ENCODE data around the gene IFNG-AS1. TPM values are rescaled to one million over a fixed set of nuclear protein-coding genes. Genes with fewer than 3 reads are reported as not detected.

Gene IFNG-AS1
- total RNA-seq, 2 experiments from 2014 or later, result 1.2 TPM

GRCh38 chr12:67968725-67969124, 20.5 kb upstream of the IFNG-AS1 start:
- Mint-ChIP-seq H3K27ac (no peak overlapping the region), H3K9me3 (no peaks in the 10 kb centered on the region), H3K4me1 (ENCODE audit: low read depth) (no peaks in the 10 kb centered on the region), H3K27me3 (ENCODE audit: low read depth) (no peaks in the 10 kb centered on the region), H3K36me3 (ENCODE audit: low read depth) (no peaks in the 10 kb centered on the region), H3K4me3 (no peak overlapping the region)
- CTCF ChIA-PET, result interaction anchor here (1.7 kb wide), 1 partner anchor 23 kb away, joined by 3 read pairs; no protein-coding TSS in a partner anchor
- no peak for DNase-seq
- intact Hi-C loops (cut with micrococcal nuclease), result no loop called here

GRCh38 chr12:67969134-67969802, 20.0 kb upstream of the IFNG-AS1 start:
- CTCF ChIA-PET, result interaction anchor here (1.7 kb wide), 1 partner anchor 24 kb away, joined by 3 read pairs; no protein-coding TSS in a partner anchor
- no peaks in the 10 kb centered on the region for H3K27me3 Mint-ChIP-seq (ENCODE audit: low read depth)
- H3K4me3 Mint-ChIP-seq, result no peak overlapping the region

GRCh38 chr12:67977668-67978067, 11.6 kb upstream of the IFNG-AS1 start:
- Mint-ChIP-seq H3K27ac (no peak overlapping the region), H3K4me3 (no peak overlapping the region), H3K4me1 (ENCODE audit: low read depth) (peaks cover 10% of the 10 kb centered on the region), H3K27me3 (ENCODE audit: low read depth) (peaks cover 1% of the 10 kb centered on the region), H3K36me3 (ENCODE audit: low read depth) (no peaks in the 10 kb centered on the region), H3K9me3 (no peaks in the 10 kb centered on the region)
- no peak for DNase-seq
- CTCF ChIA-PET, result no interaction called here
- intact Hi-C loops (cut with micrococcal nuclease), result no loop called here

More at GRCh38 chr12:67969134-67969802, 20.0 kb upstream of the IFNG-AS1 start:
- H3K9me3 Mint-ChIP-seq, result no peaks in the 10 kb centered on the region
- H3K4me1 Mint-ChIP-seq (ENCODE audit: low read depth), result no peaks in the 10 kb centered on the region
- H3K36me3 Mint-ChIP-seq (ENCODE audit: low read depth), result no peaks in the 10 kb centered on the region
- DNase-seq, result no peak
- no peak overlapping the region for H3K27ac Mint-ChIP-seq
- intact Hi-C loops (cut with micrococcal nuclease), result no loop called here

- no peaks in the 10 kb centered on the region for H3K9me3 Mint-ChIP-seq
- CTCF ChIA-PET, result interaction anchor here (0.7 kb wide), 1 partner anchor 142 kb away, joined by 3 read pairs; no protein-coding TSS in a partner anchor
- peaks cover 17% of the 10 kb centered on the region for H3K4me1 Mint-ChIP-seq (ENCODE audit: low read depth)
- no peaks in the 10 kb centered on the region for H3K36me3 Mint-ChIP-seq (ENCODE audit: low read depth)
- no peak overlapping the region for H3K4me3 Mint-ChIP-seq
- intact Hi-C loops (cut with micrococcal nuclease), result loop anchor here (10.0 kb wide), 1 partner anchor 1676 kb away; the partner anchor contains the start of gene HELB
- no peak overlapping the region for H3K27ac Mint-ChIP-seq
- no peak for DNase-seq
- H3K27me3 Mint-ChIP-seq (ENCODE audit: low read depth), result peaks cover 1% of the 10 kb centered on the region
Measured at GRCh38 chr12:67980391-67980790, 8.9 kb upstream of the IFNG-AS1 start.

GRCh38 chr12:67981287-67982162, 7.7 kb upstream of the IFNG-AS1 start:
- Mint-ChIP-seq H3K9me3 (no peaks in the 10 kb centered on the region), H3K27me3 (ENCODE audit: low read depth) (peaks cover 1% of the 10 kb centered on the region), H3K4me1 (ENCODE audit: low read depth) (peaks cover 17% of the 10 kb centered on the region), H3K36me3 (ENCODE audit: low read depth) (no peaks in the 10 kb centered on the region), H3K27ac (no peak overlapping the region), H3K4me3 (no peak overlapping the region)
- intact Hi-C loops (cut with micrococcal nuclease), result loop anchor here (10.0 kb wide), 1 partner anchor 1677 kb away; the partner anchor contains the start of gene HELB
- DNase-seq, result peak; percentile 31
- CTCF ChIA-PET, result no interaction called here

GRCh38 chr12:67982164-67982563, 7.1 kb upstream of the IFNG-AS1 start:
- no peaks in the 10 kb centered on the region for H3K9me3 Mint-ChIP-seq
- H3K27ac Mint-ChIP-seq, result no peak overlapping the region
- H3K4me3 Mint-ChIP-seq, result no peak overlapping the region
- CTCF ChIA-PET, result no interaction called here
- H3K4me1 Mint-ChIP-seq (ENCODE audit: low read depth), result peaks cover 17% of the 10 kb centered on the region
- intact Hi-C loops (cut with micrococcal nuclease), result loop anchor here (10.0 kb wide), 1 partner anchor 1677 kb away; the partner anchor contains the start of gene HELB
- no peaks in the 10 kb centered on the region for H3K36me3 Mint-ChIP-seq (ENCODE audit: low read depth)
- peaks cover 1% of the 10 kb centered on the region for H3K27me3 Mint-ChIP-seq (ENCODE audit: low read depth)
- no peak for DNase-seq

- no peak for DNase-seq
- Mint-ChIP-seq H3K9me3 (no peaks in the 10 kb centered on the region), H3K36me3 (ENCODE audit: low read depth) (peaks cover 2% of the 10 kb centered on the region), H3K27me3 (ENCODE audit: low read depth) (peaks cover 2% of the 10 kb centered on the region), H3K4me1 (ENCODE audit: low read depth) (peaks cover 50% of the 10 kb centered on the region), H3K27ac (no peak overlapping the region), H3K4me3 (no peak overlapping the region)
- intact Hi-C loops (cut with micrococcal nuclease), result loop anchor here (5.0 to 10.0 kb wide), 2 partner anchors 334 to 1682 kb away; partner anchors contain the start of gene HELB
- CTCF ChIA-PET, result no interaction called here
Measured at GRCh38 chr12:67986632-67987031, 2.6 kb upstream of the IFNG-AS1 start.

- Mint-ChIP-seq H3K27me3 (ENCODE audit: low read depth) (peaks cover 2% of the 10 kb centered on the region), H3K4me1 (ENCODE audit: low read depth) (peaks cover 45% of the 10 kb centered on the region), H3K36me3 (ENCODE audit: low read depth) (peaks cover 3% of the 10 kb centered on the region), H3K4me3 (peak overlapping the region; percentile 66), H3K27ac (peak overlapping the region; percentile 88), H3K9me3 (no peaks in the 10 kb centered on the region)
- CTCF ChIA-PET, result interaction anchor here (0.5 to 1.5 kb wide), 4 partner anchors 37 to 234 kb away, joined by 3 to 5 read pairs (median 3); no protein-coding TSS in a partner anchor
- DNase-seq, result peak; percentile 58
- intact Hi-C loops (cut with micrococcal nuclease), result loop anchor here (1.0 to 10.0 kb wide), 6 partner anchors 192 to 1684 kb away; partner anchors contain the start of gene HELB
Measured at GRCh38 chr12:67988601-67989021, 636 bp upstream of the IFNG-AS1 start.

- intact Hi-C loops (cut with micrococcal nuclease), result loop anchor here (1.0 to 2.0 kb wide), 3 partner anchors 8 to 128 kb away; no protein-coding TSS in a partner anchor
- H3K9me3 Mint-ChIP-seq, result no peaks in the 10 kb centered on the region
- H3K36me3 Mint-ChIP-seq (ENCODE audit: low read depth), result peaks cover 5% of the 10 kb centered on the region
- peak overlapping the region; percentile 80 for H3K27ac Mint-ChIP-seq
- peak overlapping the region; percentile 55 for H3K4me3 Mint-ChIP-seq
- peak; percentile 74 for DNase-seq
- H3K27me3 Mint-ChIP-seq (ENCODE audit: low read depth), result peaks cover 2% of the 10 kb centered on the region
- CTCF ChIA-PET, result interaction anchor here (1.7 kb wide), 1 partner anchor 49 kb away, joined by 5 read pairs; no protein-coding TSS in a partner anchor
- peaks cover 49% of the 10 kb centered on the region for H3K4me1 Mint-ChIP-seq (ENCODE audit: low read depth)
Measured at GRCh38 chr12:67991158-67991557, 1.9 kb downstream of the IFNG-AS1 start.

GRCh38 chr12:67993143-67993542, 3.9 kb downstream of the IFNG-AS1 start:
- CTCF ChIA-PET, result no interaction called here

GRCh38 chr12:67994046-67994445, 4.8 kb downstream of the IFNG-AS1 start:
- intact Hi-C loops (cut with micrococcal nuclease), result no loop called here
- Mint-ChIP-seq H3K4me1 (ENCODE audit: low read depth) (peaks cover 47% of the 10 kb centered on the region), H3K9me3 (no peaks in the 10 kb centered on the region), H3K4me3 (no peak overlapping the region), H3K27me3 (ENCODE audit: low read depth) (peaks cover 2% of the 10 kb centered on the region), H3K36me3 (ENCODE audit: low read depth) (peaks cover 5% of the 10 kb centered on the region), H3K27ac (no peak overlapping the region)
- CTCF ChIA-PET, result interaction anchor here (0.5 kb wide), 1 partner anchor 323 kb away, joined by 4 read pairs; no protein-coding TSS in a partner anchor
- DNase-seq, result no peak

More at GRCh38 chr12:67993143-67993542, 3.9 kb downstream of the IFNG-AS1 start:
- Mint-ChIP-seq H3K4me3 (no peak overlapping the region), H3K4me1 (ENCODE audit: low read depth) (peaks cover 52% of the 10 kb centered on the region), H3K9me3 (no peaks in the 10 kb centered on the region), H3K27ac (no peak overlapping the region), H3K27me3 (ENCODE audit: low read depth) (peaks cover 2% of the 10 kb centered on the region), H3K36me3 (ENCODE audit: low read depth) (peaks cover 5% of the 10 kb centered on the region)
- no peak for DNase-seq
- intact Hi-C loops (cut with micrococcal nuclease), result no loop called here

GRCh38 chr12:67996347-67996746, 7.1 kb downstream of the IFNG-AS1 start:
- H3K27ac Mint-ChIP-seq, result no peak overlapping the region
- CTCF ChIA-PET, result interaction anchor here (0.9 to 1.3 kb wide), 3 partner anchors 13 to 162 kb away, joined by 3 to 4 read pairs (median 3); no protein-coding TSS in a partner anchor
- H3K4me3 Mint-ChIP-seq, result no peak overlapping the region
- no peaks in the 10 kb centered on the region for H3K9me3 Mint-ChIP-seq
- H3K4me1 Mint-ChIP-seq (ENCODE audit: low read depth), result peaks cover 28% of the 10 kb centered on the region
- H3K36me3 Mint-ChIP-seq (ENCODE audit: low read depth), result peaks cover 3% of the 10 kb centered on the region
- intact Hi-C loops (cut with micrococcal nuclease), result no loop called here
- no peak for DNase-seq
- H3K27me3 Mint-ChIP-seq (ENCODE audit: low read depth), result no peaks in the 10 kb centered on the region

Measured in activated naive CD4-positive, alpha-beta T cell treated with anti-CD3 and anti-CD28 coated beads for 36 hours (primary cell).